Measurements from ENCODE around the gene FOXJ3.
A peak's percentile ranks its signal among the peaks of the same experiment; 100 is the strongest.
"Not testable (repeated sequence)": the region's sequence is repeated elsewhere in the genome, so short reads cannot be mapped to it uniquely, and the experiment has no call there.

FOXJ3 gene

GRCh38 chr1:42239555-42239954, 95.5 kb downstream of the FOXJ3 start:
- no peak for DNase-seq

GRCh38 chr1:42239041-42239440, 96.0 kb downstream of the FOXJ3 start:
- DNase-seq = no peak

GRCh38 chr1:42231253-42231652, 103.8 kb downstream of the FOXJ3 start:
- DNase-seq = no peak

GRCh38 chr1:42228938-42229337, 106.1 kb downstream of the FOXJ3 start:
- no peak for DNase-seq

- no peak for DNase-seq
Observed at GRCh38 chr1:42223036-42223435, 112.0 kb downstream of the FOXJ3 start.

- no peak for DNase-seq
Observed at GRCh38 chr1:42221952-42222606, 113.0 kb downstream of the FOXJ3 start.

- no peak for DNase-seq
Observed at GRCh38 chr1:42221456-42221855, 113.6 kb downstream of the FOXJ3 start.

- no peak for DNase-seq
Observed at GRCh38 chr1:42219627-42220026, 115.4 kb downstream of the FOXJ3 start.

GRCh38 chr1:42214447-42214871, 120.6 kb downstream of the FOXJ3 start:
- no peak for DNase-seq

- no peak for DNase-seq
Observed at GRCh38 chr1:42211224-42211623, 123.8 kb downstream of the FOXJ3 start.

GRCh38 chr1:42210421-42211133, 124.5 kb downstream of the FOXJ3 start:
- DNase-seq = no peak

- DNase-seq = no peak
Observed at GRCh38 chr1:42209526-42210251, 125.3 kb downstream of the FOXJ3 start.

- DNase-seq = not testable (repeated sequence)
Observed at GRCh38 chr1:42206930-42207329, 128.1 kb downstream of the FOXJ3 start.

- no peak for DNase-seq
Observed at GRCh38 chr1:42206164-42206563, 128.9 kb downstream of the FOXJ3 start.

GRCh38 chr1:42201986-42202385, 133.0 kb downstream of the FOXJ3 start:
- no peak for DNase-seq

- DNase-seq = no peak
Observed at GRCh38 chr1:42198251-42198650, 136.8 kb downstream of the FOXJ3 start.

- no peak for DNase-seq
Observed at GRCh38 chr1:42195841-42196240, 139.2 kb downstream of the FOXJ3 start.

GRCh38 chr1:42192106-42192505, 142.9 kb downstream of the FOXJ3 start:
- DNase-seq = no peak

GRCh38 chr1:42191319-42191718, 143.7 kb downstream of the FOXJ3 start:
- DNase-seq = no peak

GRCh38 chr1:42189931-42190853, 144.8 kb downstream of the FOXJ3 start:
- no peak for DNase-seq

- DNase-seq = peak; percentile 11
Observed at GRCh38 chr1:42186152-42186551, 148.9 kb downstream of the FOXJ3 start.

- no peak for DNase-seq
Observed at GRCh38 chr1:42184616-42185015, 150.4 kb downstream of the FOXJ3 start.

GRCh38 chr1:42183957-42184268, 151.1 kb downstream of the FOXJ3 start:
- DNase-seq = no peak

Measured in activated CD4-positive, alpha-beta T cell treated with anti-CD3 and anti-CD28 coated beads, Interleukin-10, Interleukin-2, amounts not matched to agents 100 ng/mL and 50 ng/mL, durations not matched to agents 16 hours and 8 hours (primary cell).